ENCODE measurements around the gene TRPM3.

TRPM3 gene

DNA sequence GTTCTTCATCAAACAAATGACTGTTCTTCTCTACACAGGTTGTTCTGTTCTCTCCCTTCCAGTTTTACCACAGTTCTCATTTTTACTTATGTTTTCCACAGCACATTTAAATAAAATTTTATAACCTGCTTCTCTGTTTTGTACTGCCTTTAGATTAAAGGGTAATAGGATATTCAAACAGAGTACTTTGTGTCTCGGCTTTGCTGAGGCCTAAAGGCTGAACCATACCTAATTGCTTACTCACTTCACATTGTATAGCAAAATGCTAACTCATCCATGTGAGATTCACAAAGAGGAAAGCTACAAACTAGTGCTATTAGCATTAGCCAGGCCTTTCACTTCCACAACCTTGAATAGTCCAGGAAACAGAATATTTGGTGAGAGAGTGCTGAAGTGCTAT lies 200.3 kb downstream of the TRPM3 start:
- TF ChIP-seq, protein P1, sequence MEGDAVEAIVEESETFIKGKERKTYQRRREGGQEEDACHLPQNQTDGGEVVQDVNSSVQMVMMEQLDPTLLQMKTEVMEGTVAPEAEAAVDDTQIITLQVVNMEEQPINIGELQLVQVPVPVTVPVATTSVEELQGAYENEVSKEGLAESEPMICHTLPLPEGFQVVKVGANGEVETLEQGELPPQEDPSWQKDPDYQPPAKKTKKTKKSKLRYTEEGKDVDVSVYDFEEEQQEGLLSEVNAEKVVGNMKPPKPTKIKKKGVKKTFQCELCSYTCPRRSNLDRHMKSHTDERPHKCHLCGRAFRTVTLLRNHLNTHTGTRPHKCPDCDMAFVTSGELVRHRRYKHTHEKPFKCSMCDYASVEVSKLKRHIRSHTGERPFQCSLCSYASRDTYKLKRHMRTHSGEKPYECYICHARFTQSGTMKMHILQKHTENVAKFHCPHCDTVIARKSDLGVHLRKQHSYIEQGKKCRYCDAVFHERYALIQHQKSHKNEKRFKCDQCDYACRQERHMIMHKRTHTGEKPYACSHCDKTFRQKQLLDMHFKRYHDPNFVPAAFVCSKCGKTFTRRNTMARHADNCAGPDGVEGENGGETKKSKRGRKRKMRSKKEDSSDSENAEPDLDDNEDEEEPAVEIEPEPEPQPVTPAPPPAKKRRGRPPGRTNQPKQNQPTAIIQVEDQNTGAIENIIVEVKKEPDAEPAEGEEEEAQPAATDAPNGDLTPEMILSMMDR (IDR thresholded peaks at IDR 0.05; ENCODE audit: insufficient read depth, low read length, missing control alignments) = no peak
- POLR2A ChIA-PET = no interaction called here

GRCh38 chr9:70917277-70917676 lies 204.1 kb downstream of the TRPM3 start:
- no peak overlapping the region for H3K4me3 ChIP-seq (ENCODE audit: low read depth, low read length)
- TF ChIP-seq, protein P1 (IDR thresholded peaks at IDR 0.05; ENCODE audit: insufficient read depth, low read length, missing control alignments) = no peak
- POLR2A ChIA-PET = no interaction called here
- CTCF ChIA-PET = interaction anchor here (1.2 kb wide), 1 partner anchor 9 kb away, joined by 3 read pairs; no protein-coding TSS in a partner anchor
- no peak for DNase-seq (ENCODE audit: low read depth, low spot score)

More for the DNA sequence above, 200.3 kb downstream of the TRPM3 start:
- no peak for DNase-seq (ENCODE audit: low read depth, low spot score)
- CTCF ChIA-PET = interaction anchor here (1.0 to 4.1 kb wide), 5 partner anchors 13 to 330 kb away, joined by 3 to 17 read pairs (median 3); no protein-coding TSS in a partner anchor
- no peak overlapping the region for H3K4me3 ChIP-seq (ENCODE audit: low read depth, low read length)

DNA sequence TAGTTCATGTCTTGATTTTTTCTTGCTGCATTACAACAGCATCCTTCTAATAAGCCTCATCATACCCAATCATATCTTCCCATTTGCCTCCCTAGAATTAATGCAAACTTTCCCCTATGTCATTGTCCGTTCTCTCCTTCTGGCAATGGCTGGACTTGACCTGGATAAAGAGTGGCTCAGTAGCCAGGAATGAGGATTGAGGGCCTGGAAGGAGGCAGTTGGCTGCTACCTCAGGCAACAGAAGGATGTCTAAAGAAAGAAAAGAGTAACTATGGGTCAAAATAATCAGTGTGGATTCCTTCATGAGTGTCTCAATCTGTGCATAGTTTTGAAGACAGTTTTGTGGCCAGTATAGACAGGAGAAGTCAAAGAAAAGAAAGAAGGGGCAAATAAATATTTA lies 209.6 kb downstream of the TRPM3 start:
- DNase-seq (ENCODE audit: low read depth, low spot score) = no peak
- POLR2A ChIA-PET = no interaction called here
- H3K4me3 ChIP-seq (ENCODE audit: low read depth, low read length) = no peak overlapping the region
- CTCF ChIA-PET = no interaction called here
- TF ChIP-seq, protein P1 (IDR thresholded peaks at IDR 0.05; ENCODE audit: insufficient read depth, low read length, missing control alignments) = no peak

GRCh38 chr9:70910598-70910997 lies 210.8 kb downstream of the TRPM3 start:
- POLR2A ChIA-PET = no interaction called here
- no peak for DNase-seq (ENCODE audit: low read depth, low spot score)
- H3K4me3 ChIP-seq (ENCODE audit: low read depth, low read length) = no peak overlapping the region
- TF ChIP-seq, protein P1 (IDR thresholded peaks at IDR 0.05; ENCODE audit: insufficient read depth, low read length, missing control alignments) = no peak
- CTCF ChIA-PET = no interaction called here

DNA sequence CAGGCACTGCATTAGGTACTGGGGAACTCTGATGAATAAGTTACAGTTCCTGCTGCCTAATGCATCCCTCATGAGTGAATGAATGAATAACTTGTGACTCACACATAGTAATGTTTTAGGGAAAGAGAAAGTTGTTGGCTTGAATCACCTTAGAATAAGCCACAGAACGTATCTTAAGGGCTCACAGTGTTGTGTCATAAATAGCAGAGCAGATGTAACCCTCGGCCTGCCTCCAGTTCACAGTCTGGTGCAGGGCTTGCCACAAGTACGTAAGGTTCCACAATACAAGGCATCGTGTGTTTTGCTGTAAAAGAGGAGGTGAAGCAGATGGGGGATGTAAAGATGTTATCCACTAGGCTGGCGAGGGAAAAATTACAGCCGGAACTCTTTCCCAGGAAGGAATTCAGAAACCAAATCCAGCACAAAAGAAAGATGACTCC lies 218.7 kb downstream of the TRPM3 start:
- peak overlapping the region; percentile 26 for H3K4me3 ChIP-seq (ENCODE audit: low read depth, low read length)
- peak; percentile 99 for DNase-seq (ENCODE audit: low read depth, low spot score)
- TF ChIP-seq, protein P1 (IDR thresholded peaks at IDR 0.05; ENCODE audit: insufficient read depth, low read length, missing control alignments) = no peak
- POLR2A ChIA-PET = no interaction called here
- CTCF ChIA-PET = interaction anchor here (1.1 kb wide), 1 partner anchor 346 kb away, joined by 4 read pairs; no protein-coding TSS in a partner anchor

- CTCF ChIA-PET = interaction anchor here (1.2 kb wide), 1 partner anchor 262 kb away, joined by 4 read pairs; no protein-coding TSS in a partner anchor
- POLR2A ChIA-PET = no interaction called here
- no peak for DNase-seq (ENCODE audit: low read depth, low spot score)
Measured at GRCh38 chr9:70902171-70902570, 219.2 kb downstream of the TRPM3 start.

More at GRCh38 chr9:70902171-70902570, 219.2 kb downstream of the TRPM3 start:
- TF ChIP-seq, protein P1 (IDR thresholded peaks at IDR 0.05; ENCODE audit: insufficient read depth, low read length, missing control alignments) = no peak
- H3K4me3 ChIP-seq (ENCODE audit: low read depth, low read length) = no peak overlapping the region
